GM12873 (cell line): ENCODE results near the gene GGA1.
A peak's percentile ranks its signal among the peaks of the same experiment; 100 is the strongest.

ENCODE experiments used
- CTCF ChIP-seq: IDR thresholded peaks from 2 replicates; pipeline ENCODE4 v1.5.1; 2012; ENCODE audit warnings: low read depth, mild to moderate bottlenecking, moderate library complexity, low read length, control low read depth; ENCODE audit not compliant: insufficient read depth; ENCODE audit errors: missing control alignments

Gene GGA1

GRCh38 chr22:37608477-37609239, at the start of gene GGA1:
TSS of gene GGA1 (plus strand) at chr22:37608834. CDS start at chr22:37608861, 27 bp downstream.
- TF ChIP-seq CTCF: no peak

- TF ChIP-seq CTCF: no peak
Observed at GRCh38 chr22:37559521-37559900, 49.1 kb upstream of the GGA1 start.

GRCh38 chr22:37559901-37560607, 48.6 kb upstream of the GGA1 start, which contains the start of gene CDC42EP1:
TSS of gene CDC42EP1 (plus strand) at chr22:37560480. CDS start at chr22:37566350, 5,870 bp downstream.
- no peak for TF ChIP-seq CTCF

GRCh38 chr22:37560608-37561211, 47.9 kb upstream of the GGA1 start:
- TF ChIP-seq CTCF: no peak

GRCh38 chr22:37561212-37562048, 47.2 kb upstream of the GGA1 start:
- TF ChIP-seq CTCF: peak; percentile 80

- TF ChIP-seq CTCF: no peak
Observed at GRCh38 chr22:37562049-37562875, 46.4 kb upstream of the GGA1 start.
